GM18517 (cell line): ENCODE measurements around the gene ALDH1L1.

Experiments used
- ATAC-seq: cut with Tn5 transposase; IDR thresholded peaks from one replicate; pipeline ENCODE4 v1.9.1; 2021; ENCODE audit warnings: mild to moderate bottlenecking, moderate library complexity; ENCODE audit not compliant: unreplicated experiment

ALDH1L1 gene

GRCh38 chr3:126180477-126181397 is at the start of gene ALDH1L1:
Gene ALDH1L1 (minus strand): TSS chr3:126180586. CDS start chr3:126160979, 19,607 bp downstream.
- no peak for ATAC-seq

GRCh38 chr3:126226374-126226773 is 46.0 kb upstream of the ALDH1L1 start:
- no peak for ATAC-seq

- no peak for ATAC-seq
Observed at GRCh38 chr3:126216416-126216815, 36.0 kb upstream of the ALDH1L1 start.

GRCh38 chr3:126213379-126214028 is 33.1 kb upstream of the ALDH1L1 start:
- no peak for ATAC-seq

- ATAC-seq = no peak
Observed at GRCh38 chr3:126212620-126213378, 32.4 kb upstream of the ALDH1L1 start.

- ATAC-seq = no peak
Observed at GRCh38 chr3:126212250-126212619, 31.8 kb upstream of the ALDH1L1 start.

- ATAC-seq = no peak
Observed at GRCh38 chr3:126211569-126211968, 31.2 kb upstream of the ALDH1L1 start.

- ATAC-seq = no peak
Observed at GRCh38 chr3:126210606-126211005, 30.2 kb upstream of the ALDH1L1 start.

GRCh38 chr3:126209741-126210140 is 29.4 kb upstream of the ALDH1L1 start:
- ATAC-seq = no peak

GRCh38 chr3:126208606-126209256 is 28.3 kb upstream of the ALDH1L1 start:
- ATAC-seq = no peak

- ATAC-seq = no peak
Observed at GRCh38 chr3:126208182-126208581, 27.8 kb upstream of the ALDH1L1 start.

- ATAC-seq = no peak
Observed at GRCh38 chr3:126207166-126207565, 26.8 kb upstream of the ALDH1L1 start.

- ATAC-seq = no peak
Observed at GRCh38 chr3:126205717-126206655, 25.6 kb upstream of the ALDH1L1 start.

GRCh38 chr3:126202680-126203079 is 22.3 kb upstream of the ALDH1L1 start:
- ATAC-seq = no peak

GRCh38 chr3:126202276-126202675 is 21.9 kb upstream of the ALDH1L1 start:
- ATAC-seq = no peak

GRCh38 chr3:126201168-126201567 is 20.8 kb upstream of the ALDH1L1 start:
- no peak for ATAC-seq

GRCh38 chr3:126200534-126200933 is 20.1 kb upstream of the ALDH1L1 start:
- ATAC-seq = no peak

GRCh38 chr3:126199256-126199655 is 18.9 kb upstream of the ALDH1L1 start:
- no peak for ATAC-seq

- no peak for ATAC-seq
Observed at GRCh38 chr3:126197854-126198584, 17.6 kb upstream of the ALDH1L1 start.
